ENCODE measurements around the gene PHC3. TPM values are rescaled to one million over a fixed set of nuclear protein-coding genes. Genes with fewer than 3 reads are reported as not detected.

Gene PHC3
- polyA plus RNA-seq, 2 of the 4 experiments (the other 2 are of a cell fraction), result 10.8 to 49.1 TPM

DNA sequence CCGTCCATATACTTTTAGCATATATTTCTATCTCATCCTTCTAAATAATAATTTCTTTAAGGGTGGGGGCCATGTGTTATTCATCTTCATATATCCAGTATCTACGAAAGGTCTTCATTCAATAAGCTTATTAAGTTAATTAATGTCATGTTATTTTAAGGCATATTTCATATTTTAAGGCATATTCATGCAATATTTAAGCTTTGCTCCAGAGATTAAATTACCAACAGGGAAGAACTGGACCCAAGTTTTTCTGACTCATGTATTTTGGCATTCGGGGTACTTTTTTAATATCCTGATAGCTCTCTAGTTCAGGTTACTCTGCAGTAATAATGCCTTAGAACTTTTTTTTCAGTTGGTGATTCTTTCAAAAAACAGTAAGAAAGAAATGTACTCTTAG lies 27.4 kb downstream of the PHC3 start:
- no peak for FAIRE-seq
- POLR2A ChIA-PET, result no interaction called here
- peaks cover 10% of the 10 kb centered on the region for H3K4me1 ChIP-seq
- no peak for DNase-seq (ENCODE audit: low read depth in 1 of 2, low spot score in 1 of 2)
- no peak for ATAC-seq
- H3K4me3 ChIP-seq, result no peak overlapping the region
- 88% methylated on average over 3 of the region's 3 CpGs for WGBS (ENCODE audit: missing lambda C conversion rate)
- CTCF ChIA-PET, result interaction anchor here (0.6 kb wide), 1 partner anchor 9 kb away, joined by 3 read pairs; no protein-coding TSS in a partner anchor
- H3K4me2 ChIP-seq, result no peak overlapping the region
- TF ChIP-seq, protein P1, sequence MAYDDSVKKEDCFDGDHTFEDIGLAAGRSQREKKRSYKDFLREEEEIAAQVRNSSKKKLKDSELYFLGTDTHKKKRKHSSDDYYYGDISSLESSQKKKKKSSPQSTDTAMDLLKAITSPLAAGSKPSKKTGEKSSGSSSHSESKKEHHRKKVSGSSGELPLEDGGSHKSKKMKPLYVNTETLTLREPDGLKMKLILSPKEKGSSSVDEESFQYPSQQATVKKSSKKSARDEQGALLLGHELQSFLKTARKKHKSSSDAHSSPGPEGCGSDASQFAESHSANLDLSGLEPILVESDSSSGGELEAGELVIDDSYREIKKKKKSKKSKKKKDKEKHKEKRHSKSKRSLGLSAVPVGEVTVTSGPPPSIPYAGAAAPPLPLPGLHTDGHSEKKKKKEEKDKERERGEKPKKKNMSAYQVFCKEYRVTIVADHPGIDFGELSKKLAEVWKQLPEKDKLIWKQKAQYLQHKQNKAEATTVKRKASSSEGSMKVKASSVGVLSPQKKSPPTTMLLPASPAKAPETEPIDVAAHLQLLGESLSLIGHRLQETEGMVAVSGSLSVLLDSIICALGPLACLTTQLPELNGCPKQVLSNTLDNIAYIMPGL (CRISPR knock-in tag; IDR thresholded peaks at IDR 0.05; ENCODE audit: borderline replicate concordance), result no peak
- TF ChIP-seq MAZ (IDR thresholded peaks at IDR 0.05; ENCODE audit: borderline replicate concordance, low read depth, low read length), result no peak
- TF ChIP-seq HEYL (CRISPR knock-in tag; IDR thresholded peaks at IDR 0.05), result no peak
- no peak for TF ChIP-seq ZSCAN20 (CRISPR knock-in tag; IDR thresholded peaks at IDR 0.05)
- no peak for TF ChIP-seq NR3C1 (IDR thresholded peaks at IDR 0.05)
- no peak for TF ChIP-seq HDAC2 (IDR thresholded peaks at IDR 0.05)
- TF ChIP-seq RCOR1 (IDR thresholded peaks at IDR 0.05; ENCODE audit: low read depth, low read length), result no peak
- TF ChIP-seq HOXB5 (CRISPR knock-in tag; IDR thresholded peaks at IDR 0.05), result no peak
- TF ChIP-seq FOSL2 (IDR thresholded peaks at IDR 0.05), result no peak
- no peak for TF ChIP-seq FOSL2 (CRISPR knock-in tag; IDR thresholded peaks at IDR 0.05)
- TF ChIP-seq JUNB (IDR thresholded peaks at IDR 0.05), result no peak
- TF ChIP-seq, protein P2, sequence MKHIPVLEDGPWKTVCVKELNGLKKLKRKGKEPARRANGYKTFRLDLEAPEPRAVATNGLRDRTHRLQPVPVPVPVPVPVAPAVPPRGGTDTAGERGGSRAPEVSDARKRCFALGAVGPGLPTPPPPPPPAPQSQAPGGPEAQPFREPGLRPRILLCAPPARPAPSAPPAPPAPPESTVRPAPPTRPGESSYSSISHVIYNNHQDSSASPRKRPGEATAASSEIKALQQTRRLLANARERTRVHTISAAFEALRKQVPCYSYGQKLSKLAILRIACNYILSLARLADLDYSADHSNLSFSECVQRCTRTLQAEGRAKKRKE (CRISPR knock-in tag; IDR thresholded peaks at IDR 0.05; ENCODE audit: low read depth), result no peak
- TF ChIP-seq NFE2L2 (conservative IDR thresholded peaks at IDR 0.05; ENCODE audit: low read length), result no peak
- TF ChIP-seq NPAS2 (CRISPR knock-in tag; IDR thresholded peaks at IDR 0.05; ENCODE audit: borderline replicate concordance), result no peak
- TF ChIP-seq RARB (CRISPR knock-in tag; IDR thresholded peaks at IDR 0.05), result no peak
- TF ChIP-seq ZFP36 (IDR thresholded peaks at IDR 0.05; ENCODE audit: borderline replicate concordance, partially characterized antibody), result no peak
- TF ChIP-seq POLR2AphosphoS2 (conservative IDR thresholded peaks at IDR 0.05; ENCODE audit: low read length), result no peak
- TF ChIP-seq E2F6 (IDR thresholded peaks at IDR 0.05; ENCODE audit: borderline replicate concordance, low read depth), result no peak
- no peaks in the 10 kb centered on the region for H3K9me3 ChIP-seq
- no peak overlapping the region for H3K27ac ChIP-seq

DNA sequence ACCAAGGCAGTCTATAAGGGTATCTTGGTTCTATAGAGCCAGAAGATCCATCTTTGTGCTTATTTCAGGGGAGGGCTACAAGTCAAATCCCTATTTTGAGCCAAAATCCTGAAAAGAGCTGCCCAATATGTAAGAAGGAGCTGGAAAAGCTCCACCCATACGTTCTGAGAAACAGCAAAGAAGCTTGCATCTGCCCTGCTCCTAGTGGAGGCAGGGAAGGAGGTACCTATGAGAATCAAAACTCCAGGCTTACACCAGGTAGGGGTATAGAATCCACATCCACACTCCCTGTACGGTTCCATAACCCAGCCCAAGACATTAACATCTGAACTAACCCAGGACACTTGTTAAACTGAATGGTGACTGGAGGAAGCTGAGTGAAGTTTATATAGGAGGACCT lies 30.0 kb downstream of the PHC3 start:
- WGBS (ENCODE audit: missing lambda C conversion rate), result 84% methylated on average over 2 of the region's 2 CpGs
- H3K27ac ChIP-seq, result no peak overlapping the region
- ChIA-PET CTCF (interaction anchor here (0.5 to 1.0 kb wide), 4 partner anchors 9 to 124 kb away, joined by 3 to 4 read pairs (median 3); no protein-coding TSS in a partner anchor), POLR2A (interaction anchor here (0.7 kb wide), 1 partner anchor 8 kb away, joined by 7 read pairs; no protein-coding TSS in a partner anchor)
- DNase-seq (ENCODE audit: low read depth in 1 of 2, low spot score in 1 of 2) (no peak), ATAC-seq (no peak), FAIRE-seq (no peak)
- no peak overlapping the region for H3K4me3 ChIP-seq
- H3K9me3 ChIP-seq, result no peaks in the 10 kb centered on the region
- peaks cover 10% of the 10 kb centered on the region for H3K4me1 ChIP-seq
- H3K4me2 ChIP-seq, result no peak overlapping the region
- TF ChIP-seq ZNF302 (CRISPR knock-in tag; IDR thresholded peaks at IDR 0.05), result no peak
- no peak for TF ChIP-seq KDM5A (IDR thresholded peaks at IDR 0.05)
- no peak for TF ChIP-seq POLR2AphosphoS2 (conservative IDR thresholded peaks at IDR 0.05; ENCODE audit: low read length)
- TF ChIP-seq, protein P2 (CRISPR knock-in tag; IDR thresholded peaks at IDR 0.05; ENCODE audit: low read depth), result no peak
- no peak for TF ChIP-seq EHF (CRISPR knock-in tag; IDR thresholded peaks at IDR 0.05)
- TF ChIP-seq, protein P3, sequence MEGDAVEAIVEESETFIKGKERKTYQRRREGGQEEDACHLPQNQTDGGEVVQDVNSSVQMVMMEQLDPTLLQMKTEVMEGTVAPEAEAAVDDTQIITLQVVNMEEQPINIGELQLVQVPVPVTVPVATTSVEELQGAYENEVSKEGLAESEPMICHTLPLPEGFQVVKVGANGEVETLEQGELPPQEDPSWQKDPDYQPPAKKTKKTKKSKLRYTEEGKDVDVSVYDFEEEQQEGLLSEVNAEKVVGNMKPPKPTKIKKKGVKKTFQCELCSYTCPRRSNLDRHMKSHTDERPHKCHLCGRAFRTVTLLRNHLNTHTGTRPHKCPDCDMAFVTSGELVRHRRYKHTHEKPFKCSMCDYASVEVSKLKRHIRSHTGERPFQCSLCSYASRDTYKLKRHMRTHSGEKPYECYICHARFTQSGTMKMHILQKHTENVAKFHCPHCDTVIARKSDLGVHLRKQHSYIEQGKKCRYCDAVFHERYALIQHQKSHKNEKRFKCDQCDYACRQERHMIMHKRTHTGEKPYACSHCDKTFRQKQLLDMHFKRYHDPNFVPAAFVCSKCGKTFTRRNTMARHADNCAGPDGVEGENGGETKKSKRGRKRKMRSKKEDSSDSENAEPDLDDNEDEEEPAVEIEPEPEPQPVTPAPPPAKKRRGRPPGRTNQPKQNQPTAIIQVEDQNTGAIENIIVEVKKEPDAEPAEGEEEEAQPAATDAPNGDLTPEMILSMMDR (IDR thresholded peaks at IDR 0.05), result no peak
- TF ChIP-seq, protein P4, sequence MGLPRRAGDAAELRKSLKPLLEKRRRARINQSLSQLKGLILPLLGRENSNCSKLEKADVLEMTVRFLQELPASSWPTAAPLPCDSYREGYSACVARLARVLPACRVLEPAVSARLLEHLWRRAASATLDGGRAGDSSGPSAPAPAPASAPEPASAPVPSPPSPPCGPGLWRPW (IDR thresholded peaks at IDR 0.05), result no peak
- TF ChIP-seq JUN (IDR thresholded peaks at IDR 0.05), result no peak
- no peak for TF ChIP-seq ESRRA (IDR thresholded peaks at IDR 0.05; ENCODE audit: borderline replicate concordance, low read length)
- no peak for TF ChIP-seq ZC3H11A (IDR thresholded peaks at IDR 0.05)
- TF ChIP-seq ZSCAN20 (CRISPR knock-in tag; IDR thresholded peaks at IDR 0.05), result no peak
- TF ChIP-seq ELK1 (IDR thresholded peaks at IDR 0.05; ENCODE audit: low read depth, low read length), result no peak
- TF ChIP-seq MAZ (IDR thresholded peaks at IDR 0.05; ENCODE audit: borderline replicate concordance, low read depth, low read length), result no peak
- TF ChIP-seq, protein P5, sequence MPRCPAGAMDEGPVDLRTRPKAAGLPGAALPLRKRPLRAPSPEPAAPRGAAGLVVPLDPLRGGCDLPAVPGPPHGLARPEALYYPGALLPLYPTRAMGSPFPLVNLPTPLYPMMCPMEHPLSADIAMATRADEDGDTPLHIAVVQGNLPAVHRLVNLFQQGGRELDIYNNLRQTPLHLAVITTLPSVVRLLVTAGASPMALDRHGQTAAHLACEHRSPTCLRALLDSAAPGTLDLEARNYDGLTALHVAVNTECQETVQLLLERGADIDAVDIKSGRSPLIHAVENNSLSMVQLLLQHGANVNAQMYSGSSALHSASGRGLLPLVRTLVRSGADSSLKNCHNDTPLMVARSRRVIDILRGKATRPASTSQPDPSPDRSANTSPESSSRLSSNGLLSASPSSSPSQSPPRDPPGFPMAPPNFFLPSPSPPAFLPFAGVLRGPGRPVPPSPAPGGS (IDR thresholded peaks at IDR 0.05), result no peak
- TF ChIP-seq GATA3 (IDR thresholded peaks at IDR 0.05; ENCODE audit: borderline replicate concordance), result no peak
- no peak for TF ChIP-seq NFE2L2 (conservative IDR thresholded peaks at IDR 0.05; ENCODE audit: low read length)
- no peak for TF ChIP-seq RNF2 (IDR thresholded peaks at IDR 0.05; ENCODE audit: borderline replicate concordance, low read depth)

Measured in A549 (cell line).